HUDEP-2 (cell line): Measurements from ENCODE around the gene GRB7.
"Not testable (repeated sequence)": the region's sequence is repeated elsewhere in the genome, so short reads cannot be mapped to it uniquely, and the experiment has no call there.

Source experiments
- DNase-seq, 76 experiments: peaks; one replicate each; lab custom pipeline; 2025; ENCODE audit not compliant: unreplicated experiment in 76 of 76; lab: John Stamatoyannopoulos, UW

GRB7 gene

DNA sequence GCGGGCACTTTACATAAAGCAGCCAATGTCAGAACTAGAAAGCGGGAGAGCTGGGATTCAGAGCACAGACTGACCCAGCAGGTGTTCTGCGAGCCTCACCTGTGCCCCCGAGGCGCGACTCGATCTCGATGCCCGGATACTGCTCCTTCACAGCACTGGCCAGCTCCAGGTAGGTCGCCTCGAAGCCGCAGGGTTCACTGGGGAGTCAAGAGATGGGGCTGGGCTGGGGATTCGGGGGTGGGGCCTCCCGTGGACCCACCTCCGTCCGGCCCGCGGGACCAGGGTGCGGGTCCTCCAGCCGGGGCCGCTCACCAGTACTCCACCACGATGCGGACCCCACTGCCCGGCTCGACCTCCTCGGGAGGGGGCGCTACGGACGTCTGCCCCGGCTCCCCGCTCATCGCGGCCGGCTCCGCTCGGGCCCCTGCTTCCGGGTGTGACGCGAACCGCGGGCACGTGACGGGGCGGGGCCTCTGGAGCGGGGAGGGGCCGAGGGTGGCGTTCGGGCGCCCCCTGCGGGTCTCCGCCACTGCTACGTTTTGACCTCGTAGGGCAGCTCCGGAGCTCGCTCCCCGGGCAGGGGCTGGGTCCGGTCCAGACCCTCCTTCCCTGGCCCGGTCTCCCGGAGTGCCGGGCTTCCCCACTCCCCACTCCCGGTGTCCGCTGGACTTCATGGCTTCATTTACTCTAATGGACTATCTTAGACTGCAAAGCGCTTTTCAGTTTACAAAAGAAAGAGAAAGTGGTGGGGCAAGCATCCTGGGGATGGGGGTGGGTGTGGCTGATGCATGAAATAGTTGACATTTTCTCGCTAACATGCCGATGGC is 7.4 kb upstream of the GRB7 start, which contains the start of gene MIEN1:
MIEN1 (minus strand) TSS at position 438 of the 827 bp plus-strand sequence; CDS start at position 401, 37 bp downstream.
- DNase-seq, result peak in 71 of 76 experiments; percentile 19 to 95 (median 80)

GRCh38 chr17:39732586-39732985 is 5.2 kb upstream of the GRB7 start:
- no peak for DNase-seq

DNA sequence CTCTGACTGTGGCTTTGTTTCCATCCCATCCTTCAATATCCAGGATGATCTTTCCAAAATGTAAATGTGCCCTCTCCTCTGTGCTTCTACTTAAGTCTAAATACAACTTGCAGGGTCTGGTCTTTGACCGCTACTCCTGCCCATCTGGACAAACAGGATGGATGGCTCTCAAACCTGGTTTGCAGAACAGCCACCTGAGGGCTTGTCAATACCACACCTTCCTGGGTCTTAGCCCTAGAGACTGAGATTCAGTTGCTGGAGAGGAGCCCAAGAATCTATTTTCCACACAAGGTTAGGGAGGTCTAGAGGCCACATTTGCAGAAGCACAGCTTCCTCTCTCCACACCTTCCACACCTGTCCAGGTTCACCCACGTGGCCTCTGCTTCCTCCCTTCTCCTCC is 1.9 kb upstream of the GRB7 start:
- no peak for DNase-seq

DNA sequence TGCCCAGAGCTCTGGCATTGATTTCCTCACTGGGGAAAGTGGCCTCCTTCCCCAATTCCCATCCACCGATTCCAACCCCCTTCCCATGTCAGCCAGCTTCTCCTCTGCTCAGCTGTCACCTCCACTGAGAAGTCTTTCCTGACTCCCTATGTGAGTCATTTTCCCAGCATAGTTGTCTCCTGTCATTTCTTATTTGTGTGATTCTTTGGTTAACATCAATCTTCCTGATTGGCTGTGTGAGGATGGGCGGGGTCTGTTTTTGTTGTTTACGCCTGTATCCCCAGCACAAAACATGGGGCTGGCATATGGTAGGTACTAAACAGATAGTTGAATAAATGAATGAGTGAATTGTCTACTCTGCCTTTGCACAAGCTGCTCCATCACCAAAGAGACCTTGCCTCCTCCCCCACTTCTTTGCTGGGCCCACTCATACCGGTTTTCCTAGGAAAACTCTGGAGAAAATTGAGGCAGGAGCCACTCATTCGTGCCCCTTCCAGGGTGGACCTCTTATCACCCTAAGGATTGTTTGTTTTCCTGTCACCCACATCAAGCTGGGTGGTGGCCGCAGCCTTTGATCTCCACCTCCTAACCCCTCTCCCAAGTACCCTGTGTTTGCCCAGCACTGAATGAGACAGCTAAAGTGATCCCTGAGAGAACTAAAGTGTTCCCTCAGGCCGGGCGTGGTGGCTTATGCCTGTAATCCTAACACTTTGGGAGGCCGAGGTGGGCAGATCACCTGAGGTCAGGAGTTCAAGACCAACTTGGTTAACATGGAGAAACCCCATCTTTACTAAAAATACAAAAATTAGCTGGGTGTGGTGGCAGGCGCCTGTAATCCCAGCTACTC is 1.2 kb upstream of the GRB7 start:
- DNase-seq, result no peak

DNA sequence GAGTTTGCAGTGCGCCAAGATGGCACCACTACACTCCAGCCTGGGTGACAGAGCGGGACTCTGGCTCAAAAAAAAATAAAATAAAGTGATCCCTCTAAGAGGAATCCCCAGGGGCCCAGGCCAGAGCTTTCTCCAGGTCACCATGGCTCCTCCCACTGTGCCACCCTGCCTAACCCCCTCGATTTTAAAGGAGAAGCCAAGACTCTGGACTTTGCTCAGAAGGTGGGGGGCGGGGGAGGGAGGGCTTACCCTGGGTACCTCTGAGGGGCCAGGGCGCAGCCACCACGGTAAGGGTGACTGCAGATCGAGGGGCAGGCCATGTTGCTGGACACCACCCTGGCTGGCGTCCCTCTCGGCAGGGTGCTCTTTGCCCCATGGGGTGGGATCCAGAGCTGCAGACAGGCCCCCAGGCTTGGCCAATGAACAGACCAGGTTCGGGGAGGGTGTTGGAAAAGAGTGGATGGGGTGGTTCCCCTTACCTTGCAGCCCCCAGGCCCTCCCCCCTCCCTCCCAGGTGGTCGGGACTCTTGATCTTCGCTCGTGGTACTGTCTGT is 455 bp upstream of the GRB7 start:
- no peak for DNase-seq

DNA sequence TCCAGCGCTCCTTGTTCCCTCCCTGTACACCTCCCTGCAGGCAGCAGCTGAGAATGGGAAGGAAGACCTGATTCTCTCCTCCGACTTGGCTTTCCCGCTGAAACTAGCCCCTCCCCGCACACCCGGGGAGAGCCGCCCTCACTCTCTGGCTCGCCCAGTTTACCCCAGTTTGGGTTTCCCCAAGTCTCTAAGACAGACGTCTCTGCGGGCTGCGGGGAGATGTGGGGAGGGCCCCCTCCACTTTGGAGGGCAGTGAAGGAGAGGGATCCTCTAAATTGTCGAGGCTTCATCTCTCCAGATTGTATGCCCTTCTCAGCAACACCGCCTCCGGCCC is 797 bp downstream of the GRB7 start:
- no peak for DNase-seq

- DNase-seq, result no peak
Observed at GRCh38 chr17:39738983-39739884, 1.5 kb downstream of the GRB7 start.

GRCh38 chr17:39739885-39740356 is 2.2 kb downstream of the GRB7 start:
- DNase-seq, result no peak

DNA sequence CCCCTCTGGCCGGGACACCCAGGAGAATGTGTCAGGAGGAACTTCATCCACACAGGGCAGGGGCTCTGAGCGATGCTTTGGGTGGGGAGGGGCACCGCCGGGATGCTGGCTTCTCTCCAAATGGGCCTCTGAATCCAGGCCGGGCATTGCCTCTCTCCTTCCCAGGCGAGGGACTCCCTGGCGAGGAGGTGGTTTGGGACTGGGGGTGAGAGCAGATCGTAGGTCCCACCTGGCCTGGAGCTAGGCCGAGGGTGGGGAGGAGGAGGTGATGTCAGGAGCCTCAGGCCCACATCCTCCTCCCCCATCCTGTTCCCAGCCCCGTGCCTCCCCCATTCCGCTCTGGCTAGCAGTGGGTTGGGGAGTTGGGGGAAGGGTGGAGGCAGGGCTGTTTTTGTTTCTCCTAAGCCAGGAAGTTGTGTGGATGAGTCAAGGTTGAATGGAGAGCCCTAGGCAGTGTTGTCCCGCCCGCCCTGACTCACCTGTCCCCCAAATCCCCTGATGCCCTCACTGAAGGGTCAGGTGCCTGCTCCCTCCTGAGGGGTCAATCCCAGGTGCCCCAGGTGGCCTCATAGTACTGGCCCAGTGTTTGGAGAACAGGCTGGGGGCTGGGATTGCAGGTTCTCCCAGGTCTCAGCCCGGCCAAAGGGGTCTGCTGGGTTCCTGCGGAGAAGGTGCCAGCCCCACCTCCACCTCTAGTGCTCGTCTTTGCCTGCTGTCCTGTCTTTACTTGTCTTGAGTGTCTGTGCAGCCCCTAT is 2.8 kb downstream of the GRB7 start:
- DNase-seq, result no peak

DNA sequence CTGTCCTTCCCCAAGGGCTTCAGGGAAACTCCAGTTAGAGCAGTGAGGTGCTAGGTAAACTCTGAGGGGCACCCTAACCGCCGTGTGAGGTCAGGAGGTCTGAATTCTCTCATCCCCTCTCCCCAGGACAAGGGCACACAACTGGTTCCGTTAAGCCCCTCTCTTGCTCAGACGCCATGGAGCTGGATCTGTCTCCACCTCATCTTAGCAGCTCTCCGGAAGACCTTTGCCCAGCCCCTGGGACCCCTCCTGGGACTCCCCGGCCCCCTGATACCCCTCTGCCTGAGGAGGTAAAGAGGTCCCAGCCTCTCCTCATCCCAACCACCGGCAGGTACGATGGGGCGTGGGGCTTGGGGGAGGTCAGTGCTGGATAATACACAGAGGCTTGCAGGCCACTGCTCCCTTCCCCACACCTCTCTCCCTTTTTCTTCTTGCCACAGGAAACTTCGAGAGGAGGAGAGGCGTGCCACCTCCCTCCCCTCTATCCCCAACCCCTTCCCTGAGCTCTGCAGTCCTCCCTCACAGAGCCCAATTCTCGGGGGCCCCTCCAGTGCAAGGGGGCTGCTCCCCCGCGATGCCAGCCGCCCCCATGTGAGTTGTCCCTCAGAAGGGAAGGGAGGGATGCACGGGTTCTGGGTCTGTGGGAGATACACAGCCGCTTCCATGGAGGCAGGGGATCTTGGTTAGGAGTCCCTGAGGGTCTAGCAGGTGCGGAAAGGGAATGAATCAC is 4.6 kb downstream of the GRB7 start:
- no peak for DNase-seq

- peak in 1 of 76 experiments; percentile 6 for DNase-seq
Observed at GRCh38 chr17:39742856-39743436, 5.2 kb downstream of the GRB7 start.

DNA sequence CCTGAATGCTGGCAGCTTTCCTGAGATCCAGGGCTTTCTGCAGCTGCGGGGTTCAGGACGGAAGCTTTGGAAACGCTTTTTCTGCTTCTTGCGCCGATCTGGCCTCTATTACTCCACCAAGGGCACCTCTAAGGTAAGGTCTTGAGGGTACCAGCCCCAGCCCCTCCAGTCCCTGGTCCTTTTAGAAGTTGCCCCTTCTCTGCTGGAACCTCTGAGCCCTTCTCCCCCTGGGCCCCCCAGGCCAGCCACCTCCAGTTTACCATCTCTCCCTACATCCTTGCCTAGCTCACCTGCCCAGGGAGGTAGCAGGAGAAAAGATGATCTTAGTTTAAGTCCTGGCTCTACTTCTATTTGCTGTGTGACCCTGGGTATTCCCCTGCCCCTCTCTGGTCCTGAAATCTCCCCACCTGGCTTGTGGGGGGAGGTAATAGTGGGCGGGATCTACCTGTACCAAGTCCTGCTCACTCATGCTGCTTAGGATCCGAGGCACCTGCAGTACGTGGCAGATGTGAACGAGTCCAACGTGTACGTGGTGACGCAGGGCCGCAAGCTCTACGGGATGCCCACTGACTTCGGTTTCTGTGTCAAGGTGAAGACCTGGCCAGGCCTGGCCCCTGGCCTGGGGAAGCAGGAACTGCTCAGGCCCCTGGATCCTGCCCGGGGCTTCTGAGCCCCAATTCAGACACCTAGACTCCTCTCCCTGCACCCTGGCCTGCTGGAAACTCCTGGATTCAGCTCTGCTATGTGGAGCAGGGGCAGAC is 6.5 kb downstream of the GRB7 start:
- DNase-seq, result no peak

DNA sequence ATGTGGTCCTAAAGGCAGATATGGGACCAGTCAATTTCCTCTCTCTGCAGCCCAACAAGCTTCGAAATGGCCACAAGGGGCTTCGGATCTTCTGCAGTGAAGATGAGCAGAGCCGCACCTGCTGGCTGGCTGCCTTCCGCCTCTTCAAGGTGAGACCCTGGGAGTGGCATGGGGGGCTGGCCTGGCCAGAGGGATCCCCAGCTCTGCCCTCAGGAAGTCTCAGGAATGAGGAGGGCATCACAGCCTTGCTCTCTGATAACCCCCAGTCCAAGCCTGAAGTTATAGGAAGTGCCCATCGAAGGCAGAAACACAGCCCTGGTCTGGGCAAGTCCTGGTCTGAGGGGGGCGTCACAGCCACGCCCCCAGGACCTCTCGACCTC is 7.1 kb downstream of the GRB7 start:
- DNase-seq, result no peak

DNA sequence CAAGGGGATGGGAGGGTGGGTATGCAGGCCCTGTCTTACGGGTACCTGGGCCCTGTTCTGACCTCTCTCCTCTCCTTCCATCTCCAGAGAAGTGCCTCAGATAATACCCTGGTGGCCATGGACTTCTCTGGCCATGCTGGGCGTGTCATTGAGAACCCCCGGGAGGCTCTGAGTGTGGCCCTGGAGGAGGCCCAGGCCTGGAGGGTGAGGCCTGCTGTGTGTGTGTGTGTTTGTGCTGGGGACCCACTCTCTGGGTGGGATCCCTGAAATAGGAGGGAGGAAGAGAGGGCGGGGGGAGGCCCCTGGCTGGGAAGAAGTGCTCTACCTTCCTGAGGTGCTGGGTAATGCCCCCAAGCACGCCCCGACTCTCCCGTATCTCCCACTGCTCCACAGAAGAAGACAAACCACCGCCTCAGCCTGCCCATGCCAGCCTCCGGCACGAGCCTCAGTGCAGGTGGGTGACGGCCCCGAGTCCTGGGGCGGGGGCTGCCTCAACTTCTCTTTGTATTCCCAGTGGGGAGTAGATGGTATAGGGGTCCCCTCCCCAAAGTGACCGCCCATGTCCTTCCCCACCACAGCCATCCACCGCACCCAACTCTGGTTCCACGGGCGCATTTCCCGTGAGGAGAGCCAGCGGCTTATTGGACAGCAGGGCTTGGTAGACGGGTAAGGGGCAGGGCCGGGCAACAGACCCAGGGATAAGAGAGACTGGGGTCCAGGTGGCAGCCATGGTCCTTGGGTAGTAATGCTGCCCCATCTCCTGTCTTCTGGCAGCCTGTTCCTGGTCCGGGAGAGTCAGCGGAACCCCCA is 7.8 kb downstream of the GRB7 start:
- no peak for DNase-seq

DNA sequence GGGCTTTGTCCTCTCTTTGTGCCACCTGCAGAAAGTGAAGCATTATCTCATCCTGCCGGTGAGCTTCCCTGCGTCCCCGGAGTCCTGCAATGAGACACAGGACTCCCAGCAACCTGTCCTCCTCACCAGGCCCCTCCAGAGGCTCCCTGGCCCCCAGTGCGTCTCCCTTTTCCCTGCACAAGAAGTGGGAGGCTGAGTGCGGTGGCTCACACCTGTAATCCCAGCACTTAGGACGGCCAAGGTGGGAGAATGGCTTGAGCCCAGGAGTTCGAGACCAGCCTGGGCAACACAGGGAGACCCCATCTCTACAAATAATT is 8.4 kb downstream of the GRB7 start:
- DNase-seq, result no peak

GRCh38 chr17:39747745-39748144 is 10.0 kb downstream of the GRB7 start:
- no peak for DNase-seq

GRCh38 chr17:39748444-39749034 is 10.8 kb downstream of the GRB7 start:
- not testable (repeated sequence) for DNase-seq
